ENCODE results near the gene PPFIA1.

GRCh38 chr11:70424765-70425344 is 154.4 kb downstream of the PPFIA1 start:
- TF ChIP-seq BHLHE40 (IDR thresholded peaks at IDR 0.05; ENCODE audit: low read depth, low read length): no peak
- no peak for TF ChIP-seq CTCF (IDR thresholded peaks at IDR 0.05)
- no peak for TF ChIP-seq POLR2A (IDR thresholded peaks at IDR 0.05; ENCODE audit: low read length)
- no peak for TF ChIP-seq MAFK (IDR thresholded peaks at IDR 0.05; ENCODE audit: partially characterized antibody)
- no peak for TF ChIP-seq ZFP36 (IDR thresholded peaks at IDR 0.05; ENCODE audit: borderline replicate concordance, partially characterized antibody)
- no peak for TF ChIP-seq EP300 (IDR thresholded peaks at IDR 0.05)
- TF ChIP-seq CHD4 (IDR thresholded peaks at IDR 0.05; ENCODE audit: borderline replicate concordance): no peak
- TF ChIP-seq USF2 (IDR thresholded peaks at IDR 0.05): no peak
- no peak for TF ChIP-seq RCOR1 (IDR thresholded peaks at IDR 0.05; ENCODE audit: low read depth, low read length)
- no peak for TF ChIP-seq CBX8 (IDR thresholded peaks at IDR 0.05)
- TF ChIP-seq RAD21 (conservative IDR thresholded peaks at IDR 0.05 in 1 of 2, IDR thresholded peaks at IDR 0.05 in 1 of 2): no peak
- TF ChIP-seq MAX (IDR thresholded peaks at IDR 0.05): no peak
- TF ChIP-seq ELK1 (IDR thresholded peaks at IDR 0.05; ENCODE audit: low read depth, low read length): no peak
- TF ChIP-seq KDM1A (IDR thresholded peaks at IDR 0.05; ENCODE audit: low read depth): no peak
